GM21515 (cell line): Measurements from ENCODE around the gene ABCD4.

Source experiments
- ATAC-seq: cut with Tn5 transposase; IDR thresholded peaks from one replicate; pipeline ENCODE4 v1.9.1; 2021; ENCODE audit not compliant: unreplicated experiment

ABCD4 gene

GRCh38 chr14:74238974-74239847 is 63.5 kb downstream of the ABCD4 start, which contains the start of gene VSX2:
Gene VSX2 (plus strand): TSS chr14:74239449. CDS start chr14:74239562, 113 bp downstream.
- ATAC-seq: no peak

- ATAC-seq: no peak
These were observed 65.3 kb downstream of the ABCD4 start for GRCh38 chr14:74237441-74237840.
